ENCODE results near the gene MYH9.
"Not testable (repeated sequence)": the region's sequence is repeated elsewhere in the genome, so short reads cannot be mapped to it uniquely, and the experiment has no call there.

The MYH9 gene

DNA sequence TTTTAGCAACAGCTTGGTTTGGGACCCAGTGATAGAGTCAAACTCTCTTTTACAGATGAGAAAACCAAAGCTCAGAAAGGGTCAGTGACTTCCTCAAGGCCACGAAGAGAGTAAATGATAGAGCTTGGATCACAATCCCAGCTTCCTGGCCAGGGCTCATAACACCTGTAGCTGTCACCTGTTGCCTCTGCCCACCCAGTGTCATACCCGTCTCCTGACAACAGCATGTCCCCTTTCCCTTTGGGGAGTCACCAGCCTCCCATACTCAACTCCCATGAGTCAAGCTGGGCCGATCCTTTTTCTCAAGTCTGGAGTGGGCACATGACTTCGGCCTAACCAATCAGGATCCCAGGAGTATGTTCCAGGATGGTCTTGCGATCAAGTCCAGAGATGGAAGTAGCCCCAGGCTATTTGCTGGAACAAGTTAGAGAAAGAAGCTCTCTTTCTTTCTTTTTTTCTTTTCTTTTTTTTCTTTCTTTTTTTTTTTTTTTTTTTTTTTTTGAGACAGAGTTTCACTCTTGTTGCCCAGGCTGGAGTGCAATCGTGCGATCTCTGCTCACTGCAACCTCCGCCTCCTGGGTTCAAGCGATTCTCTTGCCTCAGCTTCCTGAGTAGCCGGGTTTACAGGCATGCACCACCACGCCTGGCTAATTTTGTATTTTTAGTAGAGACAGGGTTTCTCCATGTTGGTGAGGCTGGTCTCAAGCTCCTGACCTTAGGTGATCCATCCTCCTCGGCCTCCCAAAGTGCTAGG lies 27.8 kb upstream of the MYH9 start:
- in situ Hi-C loops (cut with MboI; ENCODE audit: low sequenced_read_pairs) = no loop called here

DNA sequence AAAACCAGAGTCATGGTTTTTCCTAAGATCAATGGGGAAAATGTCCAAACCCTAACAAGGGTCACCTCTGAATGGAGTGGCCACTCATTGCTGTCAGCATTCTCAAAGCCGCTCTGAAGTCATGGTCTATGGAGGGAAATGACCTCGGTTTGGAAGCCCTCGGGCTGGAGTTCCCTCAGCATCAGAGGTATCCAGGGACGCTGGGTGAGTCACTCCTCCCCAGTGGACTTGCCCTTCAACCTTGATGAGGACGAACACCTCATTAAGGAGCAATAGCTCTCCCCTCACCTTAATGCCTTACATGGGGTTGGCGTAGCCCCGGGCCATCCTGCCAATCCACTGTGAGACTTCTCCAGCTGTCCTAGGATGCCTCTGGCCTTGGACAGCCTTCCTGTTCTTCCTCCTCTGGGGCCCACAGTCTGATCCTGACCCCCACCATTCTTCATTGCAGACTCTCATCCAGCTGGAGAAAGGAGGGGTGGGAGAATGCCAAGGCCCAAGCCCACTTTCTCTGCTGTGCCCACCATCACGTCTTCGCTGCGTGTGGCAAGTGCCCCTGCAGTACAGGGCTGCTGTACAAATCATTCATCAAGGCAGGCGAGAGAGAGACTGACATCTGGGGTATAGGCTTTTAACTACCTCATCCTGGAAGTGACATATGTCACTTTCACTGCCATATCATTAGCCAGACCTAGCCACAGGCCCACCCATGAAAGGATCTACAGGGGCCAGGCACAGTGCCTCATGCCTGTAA lies 25.4 kb upstream of the MYH9 start:
- in situ Hi-C loops (cut with MboI; ENCODE audit: low sequenced_read_pairs) = no loop called here

DNA sequence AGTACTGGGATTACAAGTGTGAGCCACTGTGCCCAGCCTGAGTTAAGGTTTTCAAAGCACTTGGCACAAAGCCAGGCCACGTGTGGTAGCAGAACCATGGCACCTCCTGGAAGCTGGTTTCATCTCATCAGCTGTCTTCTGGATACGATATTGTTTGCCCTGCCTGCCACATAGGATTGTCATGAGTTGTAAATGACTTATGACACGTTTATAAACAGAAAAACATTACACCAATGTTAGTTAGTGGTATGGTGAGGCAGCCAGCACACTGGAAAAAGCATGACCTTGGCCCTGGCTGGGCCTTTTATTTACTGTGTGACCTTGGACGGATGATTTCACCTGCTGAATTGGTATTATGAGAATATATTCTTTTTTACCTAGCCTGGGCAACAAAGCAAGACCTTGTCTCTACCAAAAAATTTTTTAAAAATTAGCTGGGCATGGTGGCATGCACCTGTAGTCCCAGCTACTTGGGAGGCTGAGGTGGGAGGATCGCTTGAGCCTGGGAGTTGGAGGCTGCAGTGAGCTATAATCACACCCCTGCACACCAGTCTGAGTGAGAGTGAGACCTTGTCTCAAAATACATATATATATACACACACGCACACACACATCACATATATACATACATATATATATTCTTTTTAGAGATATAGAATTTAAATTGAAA lies 24.0 kb upstream of the MYH9 start:
- in situ Hi-C loops (cut with MboI; ENCODE audit: low sequenced_read_pairs) = no loop called here

DNA sequence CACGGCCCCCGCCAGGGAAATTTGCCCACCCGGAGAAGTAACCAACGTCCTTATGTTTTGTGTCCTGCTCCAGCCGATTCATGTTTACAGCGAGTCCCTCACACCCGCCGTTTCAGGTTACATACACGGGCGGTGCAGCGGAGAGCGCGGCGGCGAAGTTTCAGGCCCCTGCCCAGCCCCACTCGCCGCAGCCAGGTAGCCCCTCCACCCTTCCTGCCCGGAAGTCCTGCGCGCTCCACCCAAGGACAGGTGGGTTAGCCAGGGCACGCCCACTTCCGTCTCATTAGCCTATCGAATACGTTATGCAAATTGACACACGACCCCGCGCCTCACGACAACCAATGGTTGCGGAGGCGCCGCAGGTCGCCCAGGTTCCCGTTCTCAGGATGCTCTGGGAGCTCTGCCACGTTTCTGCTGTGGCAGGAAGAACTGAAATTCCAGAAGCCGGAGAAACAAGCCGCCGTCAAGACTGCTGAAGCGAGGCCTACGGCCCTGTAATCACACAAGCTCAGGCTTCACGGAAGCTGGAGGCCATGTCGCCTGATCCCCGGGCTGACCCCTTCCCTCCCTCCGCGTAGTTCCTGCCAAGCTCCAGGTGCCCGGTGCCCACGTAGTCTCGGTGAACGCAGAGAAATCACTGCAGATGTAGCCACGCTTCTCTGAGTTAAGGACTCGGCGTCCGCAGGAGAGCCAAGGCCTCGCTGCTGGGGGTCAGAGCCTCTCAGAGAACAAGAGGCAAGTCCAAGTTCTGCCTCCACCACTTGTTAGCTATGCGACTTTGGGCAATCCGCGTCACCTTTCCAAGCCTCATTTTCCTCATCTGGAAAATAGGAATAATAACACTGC lies 22.4 kb upstream of the MYH9 start:
- in situ Hi-C loops (cut with MboI; ENCODE audit: low sequenced_read_pairs) = no loop called here

DNA sequence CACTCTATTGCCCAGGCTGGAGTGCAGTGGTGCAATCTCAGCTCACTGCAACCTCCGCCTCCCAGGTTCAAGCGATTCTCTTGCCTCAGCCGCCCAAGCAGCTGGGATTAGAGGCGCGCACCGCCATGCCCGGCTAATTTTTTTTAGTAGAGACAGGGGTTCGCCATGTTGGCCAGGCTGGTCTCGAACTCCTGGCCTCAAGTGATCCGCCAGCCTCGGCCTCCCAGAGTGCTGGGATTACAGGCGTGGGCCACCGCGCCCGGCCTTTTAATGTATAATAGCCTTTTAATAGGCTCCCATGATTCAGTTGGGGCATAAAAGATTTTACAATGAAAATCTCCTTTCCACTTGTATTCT lies 21.8 kb upstream of the MYH9 start:
- in situ Hi-C loops (cut with MboI; ENCODE audit: low sequenced_read_pairs) = not testable (repeated sequence)

DNA sequence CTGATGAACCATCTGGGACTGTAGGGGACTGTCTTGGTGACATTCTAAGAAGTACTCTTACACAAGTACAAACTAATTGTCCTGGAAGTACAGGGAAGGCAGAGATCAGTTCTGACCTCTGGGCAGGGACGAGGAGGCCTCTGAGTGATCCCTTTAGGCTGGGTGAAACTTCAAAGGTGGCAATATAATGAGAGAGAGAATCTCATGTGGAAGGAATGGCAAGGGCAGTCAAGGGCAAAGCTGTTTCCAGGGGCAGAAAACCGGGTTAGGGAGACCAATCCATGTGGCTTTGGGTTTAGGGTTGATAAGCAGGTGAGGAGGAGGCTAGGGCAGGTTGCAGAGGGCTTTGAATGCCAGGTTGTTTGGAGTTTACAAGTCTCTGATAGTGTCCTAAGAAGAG lies 21.3 kb upstream of the MYH9 start:
- in situ Hi-C loops (cut with MboI; ENCODE audit: low sequenced_read_pairs) = no loop called here

DNA sequence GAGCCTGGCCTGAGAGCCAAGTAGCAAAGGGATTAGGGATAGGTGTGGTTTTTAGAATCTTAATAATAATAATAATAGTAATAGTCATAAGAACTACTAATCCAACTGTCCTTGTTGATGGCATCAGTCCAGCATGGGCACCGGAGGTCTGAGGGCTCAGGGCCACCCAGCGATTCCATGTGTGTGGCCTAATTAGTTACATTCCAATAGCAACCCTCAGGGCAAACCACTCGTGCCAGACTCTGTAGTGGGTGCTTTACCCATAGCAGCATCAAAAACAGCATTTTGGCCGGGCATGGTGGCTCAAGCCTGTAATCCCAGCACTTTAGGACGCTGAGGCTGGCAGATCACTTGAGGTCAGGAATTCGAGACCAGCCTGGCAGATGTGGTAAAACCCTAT lies 19.0 kb upstream of the MYH9 start:
- in situ Hi-C loops (cut with MboI; ENCODE audit: low sequenced_read_pairs) = no loop called here

DNA sequence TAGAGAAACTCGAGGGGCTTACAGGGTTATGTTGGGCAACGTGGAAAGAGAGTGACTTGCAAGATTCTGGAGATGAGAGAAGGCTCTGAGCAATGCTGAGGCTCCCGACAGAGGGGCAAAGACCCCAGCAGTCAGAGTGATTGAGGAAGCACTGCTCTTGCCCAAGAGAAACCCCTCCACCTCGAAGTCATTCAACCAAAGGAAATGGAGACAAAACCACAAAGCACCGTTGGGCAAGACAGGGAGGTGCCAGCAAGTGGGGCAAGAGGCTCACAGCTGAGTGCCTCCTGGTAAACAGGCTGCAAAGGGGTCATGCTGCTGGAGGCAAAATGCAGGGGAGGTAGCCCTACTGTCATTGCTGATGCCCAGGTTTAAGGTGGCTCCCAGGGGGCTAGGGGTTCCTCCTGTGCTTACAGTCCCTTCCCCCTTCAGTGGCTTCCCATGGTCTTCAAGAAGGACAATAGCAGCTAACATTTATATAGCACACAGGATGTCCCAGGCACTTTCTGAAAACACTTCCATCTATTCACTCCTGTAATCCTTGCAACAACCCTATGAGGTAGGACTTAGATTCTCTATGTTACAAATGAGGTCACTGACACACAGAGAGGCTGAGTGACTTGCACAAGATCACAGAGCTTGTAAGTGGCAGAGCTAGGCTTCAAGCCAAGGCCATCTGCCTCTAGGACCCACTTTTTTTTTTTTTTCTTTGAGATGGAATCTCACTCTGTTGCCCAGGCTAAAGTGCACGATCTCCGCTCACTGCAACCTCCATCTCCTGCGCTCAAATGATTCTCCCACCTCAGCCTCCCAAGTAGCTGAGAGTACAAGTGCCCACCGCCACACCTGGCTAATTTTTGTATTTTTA lies 18.1 kb upstream of the MYH9 start:
- in situ Hi-C loops (cut with MboI; ENCODE audit: low sequenced_read_pairs) = no loop called here

DNA sequence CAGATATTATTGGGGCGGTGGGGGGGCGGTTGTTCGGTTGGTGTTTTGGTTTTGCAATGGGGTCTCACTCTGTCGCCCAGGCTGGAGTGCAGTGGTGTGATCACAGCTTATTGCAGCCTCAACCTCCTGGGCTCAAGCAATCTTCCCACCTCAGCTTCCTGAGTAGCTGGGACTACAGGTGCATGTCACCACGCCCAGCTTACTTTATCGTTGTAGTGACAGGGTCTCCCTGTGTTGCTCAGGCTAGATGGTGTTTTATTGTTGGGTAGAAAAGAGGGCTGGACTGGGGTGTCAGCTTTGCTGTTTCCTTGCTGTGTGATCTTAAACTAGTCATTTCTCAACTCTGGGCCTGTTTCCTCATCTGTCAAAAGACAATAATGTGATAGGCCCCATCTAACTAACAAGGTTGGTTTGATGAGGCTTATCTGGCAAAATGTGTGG lies 17.5 kb upstream of the MYH9 start:
- in situ Hi-C loops (cut with MboI; ENCODE audit: low sequenced_read_pairs) = no loop called here

DNA sequence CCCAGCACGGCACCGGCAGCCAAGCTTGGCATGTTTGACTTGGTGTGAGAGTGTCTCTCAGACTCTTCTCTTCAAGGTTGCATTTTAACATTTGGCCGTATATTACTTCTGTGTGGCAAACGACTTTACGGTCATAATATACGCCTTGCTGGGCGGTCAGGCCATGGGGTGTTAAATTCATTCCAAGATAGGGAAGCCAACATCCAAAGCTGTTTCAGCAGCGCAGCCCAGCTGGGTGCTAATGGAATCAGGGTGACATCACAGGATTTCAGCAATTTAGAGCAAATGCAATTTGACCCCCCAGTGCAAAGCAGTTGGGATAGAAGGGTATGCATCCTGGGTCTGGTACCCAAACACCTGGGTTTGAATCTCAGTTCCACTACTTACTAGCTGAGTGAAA lies 16.7 kb upstream of the MYH9 start:
- in situ Hi-C loops (cut with MboI; ENCODE audit: low sequenced_read_pairs) = no loop called here

DNA sequence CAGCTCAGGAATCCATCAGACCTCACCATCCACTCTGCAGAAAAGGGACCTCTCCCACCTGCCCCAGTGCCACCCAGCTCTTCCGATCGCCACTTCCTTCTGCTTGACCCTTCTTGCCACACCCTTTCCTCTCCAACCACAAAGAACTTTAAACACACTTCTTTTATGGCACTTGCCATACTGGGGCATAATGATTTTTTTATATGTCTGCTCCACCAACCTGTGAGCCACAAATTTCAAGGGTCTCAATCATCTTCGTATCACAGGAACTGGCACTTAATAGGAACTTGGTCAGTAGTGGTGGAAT lies 11.7 kb upstream of the MYH9 start:
- in situ Hi-C loops (cut with MboI; ENCODE audit: low sequenced_read_pairs) = no loop called here

DNA sequence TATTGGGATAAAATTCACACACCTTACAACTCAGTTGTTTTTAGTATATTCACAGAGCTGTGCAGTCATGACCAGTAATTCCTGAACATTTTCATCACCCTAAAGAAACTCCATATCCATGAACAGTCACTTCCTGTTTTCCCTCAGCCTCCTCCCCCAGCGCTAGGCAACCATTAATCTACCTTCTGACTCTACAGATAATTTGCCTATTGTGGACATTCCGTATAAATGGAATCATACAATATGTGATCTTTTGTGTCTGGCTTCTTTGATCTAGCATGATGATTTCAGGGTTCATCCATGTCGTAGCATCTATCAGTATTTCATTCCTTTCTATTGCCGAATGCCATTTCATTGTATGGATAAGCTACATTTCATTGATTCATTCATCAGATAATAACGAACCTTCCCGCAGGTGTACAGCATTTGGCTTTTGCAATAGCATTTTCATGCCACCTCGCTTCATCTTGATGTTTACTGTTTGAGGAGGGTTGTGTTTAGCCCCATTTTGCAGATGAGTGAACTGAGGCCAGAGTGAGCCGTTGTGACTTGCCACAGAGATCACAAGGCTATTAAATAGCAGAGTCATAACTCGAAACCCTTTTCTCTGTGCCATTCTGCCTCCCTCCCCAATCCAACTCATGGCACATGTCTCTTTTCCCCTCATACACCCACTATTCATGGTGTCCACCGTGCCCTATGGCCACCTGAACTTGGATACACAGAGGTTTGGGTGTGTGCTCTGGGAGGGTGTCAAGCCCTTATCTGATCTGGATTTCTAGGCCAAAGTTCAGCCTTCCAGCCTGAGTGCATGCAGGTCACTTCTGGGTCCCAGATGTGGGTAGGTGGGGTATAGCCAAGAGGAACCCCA lies 11.1 kb upstream of the MYH9 start:
- in situ Hi-C loops (cut with MboI; ENCODE audit: low sequenced_read_pairs) = no loop called here

DNA sequence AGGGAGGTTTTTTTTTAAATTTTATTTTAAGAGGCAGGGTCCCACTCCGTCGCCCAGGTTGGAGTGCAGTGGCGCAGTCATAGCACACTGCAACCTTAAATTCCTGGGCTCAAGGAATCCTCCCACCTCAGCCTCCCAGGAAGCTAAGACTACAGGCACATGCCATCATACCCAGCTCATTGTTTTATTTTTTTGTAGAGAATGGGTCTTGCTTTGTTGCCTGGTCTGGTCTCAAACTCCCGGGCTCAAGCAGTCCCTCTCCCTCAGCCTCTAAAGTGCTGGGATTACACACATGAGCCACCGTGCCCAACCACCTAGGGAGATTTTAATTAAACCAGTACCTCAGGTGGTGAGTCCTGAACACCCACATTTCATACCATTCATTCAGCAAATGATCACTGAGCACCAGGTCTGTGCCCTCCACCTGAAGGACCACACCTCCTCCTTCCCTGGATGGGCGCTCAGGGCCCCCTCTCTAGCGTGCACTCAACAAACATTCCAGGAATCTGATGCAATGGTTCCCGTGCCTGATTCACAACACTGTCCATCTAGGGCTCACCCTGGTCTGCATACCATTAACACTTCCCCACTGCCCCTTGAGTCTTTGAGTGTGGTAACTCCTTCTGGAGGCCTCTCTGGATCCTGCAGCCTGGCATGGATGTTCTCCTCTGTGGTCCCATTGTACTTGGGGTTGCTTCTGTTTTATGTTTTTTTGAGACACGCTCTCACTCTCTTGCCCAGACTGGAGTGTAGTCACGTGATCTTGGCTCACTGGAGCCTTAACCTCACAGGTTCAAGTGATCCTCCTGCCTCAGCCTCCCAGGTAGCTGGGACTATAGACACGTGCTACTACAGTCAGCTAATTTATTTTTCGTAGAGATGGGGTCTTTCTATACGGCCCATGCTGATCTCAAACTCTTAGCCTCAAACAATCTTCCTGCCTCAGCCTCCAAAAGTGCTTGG lies 9.6 kb upstream of the MYH9 start:
- in situ Hi-C loops (cut with MboI; ENCODE audit: low sequenced_read_pairs) = no loop called here

DNA sequence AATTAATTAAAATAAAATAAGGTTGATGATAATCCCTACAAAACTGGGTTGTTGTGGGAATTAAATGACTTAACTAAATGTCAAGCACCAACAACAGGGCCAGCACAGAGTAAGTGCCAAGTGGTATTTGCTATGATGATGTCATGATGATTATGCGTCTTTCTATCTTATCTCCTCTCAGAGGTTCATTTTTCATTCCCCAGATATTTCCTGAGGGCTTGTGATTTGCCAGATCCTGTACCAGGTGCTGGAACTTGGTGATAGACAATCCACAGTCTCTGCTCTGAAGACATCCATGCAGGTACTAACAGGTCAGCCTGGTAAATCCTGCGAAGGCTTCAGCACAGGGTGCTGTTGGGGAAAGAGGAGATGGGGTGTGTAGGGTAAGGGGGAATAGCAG lies 8.1 kb upstream of the MYH9 start:
- in situ Hi-C loops (cut with MboI; ENCODE audit: low sequenced_read_pairs) = no loop called here

DNA sequence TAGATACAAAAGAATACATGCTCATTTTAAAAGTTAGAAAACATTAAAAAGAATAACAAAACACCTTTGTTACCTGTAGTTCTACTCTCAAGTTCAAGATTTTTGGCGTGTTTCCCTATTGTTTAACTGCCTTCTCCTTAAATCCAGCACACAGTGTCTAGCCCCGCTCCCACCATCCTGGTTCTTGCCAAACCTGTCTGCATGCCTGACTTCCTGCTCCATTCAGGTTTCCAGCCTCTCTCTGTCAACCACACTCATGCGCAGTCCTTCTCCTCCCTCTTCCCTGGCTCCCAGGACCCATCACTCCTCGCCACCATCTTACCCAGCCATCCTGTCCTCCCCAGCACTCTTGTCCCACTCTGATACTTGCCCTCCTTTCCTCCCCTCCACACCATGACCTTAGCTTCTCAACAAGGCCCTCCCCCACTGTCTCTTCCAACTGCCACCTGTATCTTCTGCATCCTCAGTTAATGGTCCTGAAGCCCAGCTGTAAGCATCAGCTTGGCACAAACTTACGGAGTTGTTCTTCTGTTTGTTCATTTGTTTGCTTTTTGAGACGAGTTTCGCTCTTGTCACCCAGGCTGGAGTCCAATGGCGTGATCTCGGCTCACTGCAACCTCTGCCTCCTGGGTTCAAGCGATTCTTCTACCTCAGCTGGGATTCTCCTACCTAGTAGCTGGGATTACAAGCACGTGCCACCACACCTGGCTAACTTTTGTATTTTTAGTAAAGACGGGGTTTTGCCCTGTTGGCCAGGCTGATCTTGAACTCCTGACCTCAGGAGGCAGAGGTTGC lies 7.5 kb upstream of the MYH9 start:
- in situ Hi-C loops (cut with MboI; ENCODE audit: low sequenced_read_pairs) = no loop called here

DNA sequence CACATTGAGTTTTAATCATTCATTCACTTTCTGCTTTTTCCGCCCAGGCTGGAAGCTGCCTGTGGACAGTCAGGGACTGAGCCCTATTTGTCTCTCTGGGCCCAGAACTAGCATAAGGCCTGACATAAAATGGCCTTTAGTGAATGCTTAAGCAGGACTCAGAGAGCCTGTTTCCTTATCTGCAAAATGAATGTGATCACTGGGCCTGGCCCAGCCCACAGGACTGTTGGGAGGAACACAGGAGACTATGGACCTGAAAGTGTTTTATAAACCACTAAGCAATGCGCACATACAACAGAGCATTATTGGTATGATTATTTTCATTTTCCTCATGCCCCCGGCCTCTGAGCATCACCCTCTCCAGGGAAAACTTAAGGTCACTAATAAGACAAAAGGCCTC lies 3.9 kb upstream of the MYH9 start:
- in situ Hi-C loops (cut with MboI; ENCODE audit: low sequenced_read_pairs) = no loop called here

DNA sequence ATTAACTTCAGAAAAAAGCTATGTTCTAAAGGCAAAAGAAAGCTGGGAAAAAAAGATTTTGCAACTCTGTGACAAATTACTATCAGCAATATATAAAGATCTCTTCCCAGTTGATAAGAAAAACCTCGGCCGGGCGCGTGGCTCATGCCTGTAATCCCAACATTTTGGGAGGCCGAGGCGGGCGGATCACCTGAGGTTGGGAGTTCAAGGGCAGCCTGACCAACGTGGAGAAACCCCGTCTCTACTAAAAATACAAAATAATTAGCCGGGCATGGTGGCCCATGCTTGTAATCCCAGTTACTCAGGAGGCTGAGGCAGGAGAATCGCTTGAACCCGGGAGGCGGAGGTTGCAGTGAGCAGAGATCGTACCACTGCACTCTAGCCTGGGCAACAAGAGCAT lies 1.4 kb upstream of the MYH9 start:
- in situ Hi-C loops (cut with MboI; ENCODE audit: low sequenced_read_pairs) = not testable (repeated sequence)

DNA sequence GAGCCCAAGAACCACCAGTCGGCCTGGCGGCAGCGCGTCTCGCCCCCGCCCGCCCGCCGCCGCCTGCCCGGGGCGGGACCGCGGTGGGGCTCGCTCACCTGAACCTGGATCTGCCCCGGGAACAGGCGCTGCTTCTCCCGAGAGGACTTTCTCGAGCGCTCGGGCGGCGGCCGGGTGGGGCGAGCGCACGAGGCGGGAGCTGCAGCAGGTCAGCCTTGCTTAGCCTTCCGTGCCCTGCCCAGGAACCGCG lies 133 bp downstream of the MYH9 start:
- in situ Hi-C loops (cut with MboI; ENCODE audit: low sequenced_read_pairs) = no loop called here

Measured in HL-60/S4 (cell line).